ENCODE measurements around the gene PLAGL2. TPM values are rescaled to one million over a fixed set of nuclear protein-coding genes. Genes with fewer than 3 reads are reported as not detected.
A peak's percentile ranks its signal among the peaks of the same experiment; 100 is the strongest.

The PLAGL2 gene
- total RNA-seq, 1 experiment from 2014 or later, result 40.6 TPM

DNA sequence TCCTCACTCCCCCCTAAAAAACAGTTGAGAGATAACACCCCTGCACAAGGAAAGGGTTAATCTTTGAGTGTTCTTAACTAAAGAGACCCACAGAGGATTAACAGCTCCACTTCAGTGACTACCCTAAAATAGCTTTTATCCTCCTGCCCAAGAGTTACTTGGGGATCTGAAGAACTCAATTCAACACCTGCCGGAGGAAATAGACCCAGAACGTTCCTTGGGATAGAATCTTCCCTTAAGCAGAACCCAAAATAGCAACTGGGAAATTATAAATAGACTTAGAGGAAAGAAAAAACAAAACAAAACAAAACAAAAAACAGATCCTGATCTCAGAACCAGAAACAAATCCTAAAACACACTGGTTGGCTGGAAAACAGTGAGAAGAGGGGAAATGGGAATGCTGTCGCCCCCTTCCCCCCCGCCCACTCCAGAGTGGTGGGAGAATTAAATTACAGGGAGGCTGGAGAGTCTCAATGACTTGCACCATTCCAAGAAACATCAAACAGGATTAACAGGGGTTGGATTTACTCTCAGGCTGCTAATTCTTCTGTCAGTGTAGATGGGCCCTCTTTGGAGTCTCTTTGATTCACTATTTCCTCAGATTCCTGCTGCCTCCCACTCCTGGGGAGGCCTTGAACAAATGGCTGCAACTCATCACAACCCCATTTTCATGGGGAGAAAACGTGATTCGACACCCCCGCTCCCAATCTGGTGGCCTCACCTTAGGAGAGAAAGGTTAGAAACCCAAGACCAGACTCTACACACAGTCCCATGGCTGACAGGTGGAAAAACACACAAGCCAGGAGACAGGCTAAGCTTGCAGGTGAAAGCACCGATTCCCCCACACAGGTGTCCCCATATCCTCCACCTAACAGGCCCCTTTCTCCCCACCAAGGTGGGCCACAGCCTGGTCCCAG, 1.4 kb downstream of the PLAGL2 start:
- DNase-seq (ENCODE audit: low read depth, low spot score) (no peak), ATAC-seq (no peak)
- peak overlapping the region; percentile 66 to 98 for H3K4me3 ChIP-seq (ENCODE audit: low read depth in 2 of 2, low read length in 2 of 2)
- TF ChIP-seq, protein P1, sequence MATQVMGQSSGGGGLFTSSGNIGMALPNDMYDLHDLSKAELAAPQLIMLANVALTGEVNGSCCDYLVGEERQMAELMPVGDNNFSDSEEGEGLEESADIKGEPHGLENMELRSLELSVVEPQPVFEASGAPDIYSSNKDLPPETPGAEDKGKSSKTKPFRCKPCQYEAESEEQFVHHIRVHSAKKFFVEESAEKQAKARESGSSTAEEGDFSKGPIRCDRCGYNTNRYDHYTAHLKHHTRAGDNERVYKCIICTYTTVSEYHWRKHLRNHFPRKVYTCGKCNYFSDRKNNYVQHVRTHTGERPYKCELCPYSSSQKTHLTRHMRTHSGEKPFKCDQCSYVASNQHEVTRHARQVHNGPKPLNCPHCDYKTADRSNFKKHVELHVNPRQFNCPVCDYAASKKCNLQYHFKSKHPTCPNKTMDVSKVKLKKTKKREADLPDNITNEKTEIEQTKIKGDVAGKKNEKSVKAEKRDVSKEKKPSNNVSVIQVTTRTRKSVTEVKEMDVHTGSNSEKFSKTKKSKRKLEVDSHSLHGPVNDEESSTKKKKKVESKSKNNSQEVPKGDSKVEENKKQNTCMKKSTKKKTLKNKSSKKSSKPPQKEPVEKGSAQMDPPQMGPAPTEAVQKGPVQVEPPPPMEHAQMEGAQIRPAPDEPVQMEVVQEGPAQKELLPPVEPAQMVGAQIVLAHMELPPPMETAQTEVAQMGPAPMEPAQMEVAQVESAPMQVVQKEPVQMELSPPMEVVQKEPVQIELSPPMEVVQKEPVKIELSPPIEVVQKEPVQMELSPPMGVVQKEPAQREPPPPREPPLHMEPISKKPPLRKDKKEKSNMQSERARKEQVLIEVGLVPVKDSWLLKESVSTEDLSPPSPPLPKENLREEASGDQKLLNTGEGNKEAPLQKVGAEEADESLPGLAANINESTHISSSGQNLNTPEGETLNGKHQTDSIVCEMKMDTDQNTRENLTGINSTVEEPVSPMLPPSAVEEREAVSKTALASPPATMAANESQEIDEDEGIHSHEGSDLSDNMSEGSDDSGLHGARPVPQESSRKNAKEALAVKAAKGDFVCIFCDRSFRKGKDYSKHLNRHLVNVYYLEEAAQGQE (IDR thresholded peaks at IDR 0.05; ENCODE audit: insufficient read depth in 1 of 2, low read depth in 2 of 2, low read length in 1 of 2), result no peak
- TF ChIP-seq POLR2AphosphoS5 (IDR thresholded peaks at IDR 0.05; ENCODE audit: low read depth, low read length) (no peak), TCF7L2 (IDR thresholded peaks at IDR 0.05; ENCODE audit: low read depth, low read length) (no peak), SIN3A (IDR thresholded peaks at IDR 0.05; ENCODE audit: borderline replicate concordance, insufficient read depth, low read depth, low read length) (no peak)
- TF ChIP-seq, protein P2, sequence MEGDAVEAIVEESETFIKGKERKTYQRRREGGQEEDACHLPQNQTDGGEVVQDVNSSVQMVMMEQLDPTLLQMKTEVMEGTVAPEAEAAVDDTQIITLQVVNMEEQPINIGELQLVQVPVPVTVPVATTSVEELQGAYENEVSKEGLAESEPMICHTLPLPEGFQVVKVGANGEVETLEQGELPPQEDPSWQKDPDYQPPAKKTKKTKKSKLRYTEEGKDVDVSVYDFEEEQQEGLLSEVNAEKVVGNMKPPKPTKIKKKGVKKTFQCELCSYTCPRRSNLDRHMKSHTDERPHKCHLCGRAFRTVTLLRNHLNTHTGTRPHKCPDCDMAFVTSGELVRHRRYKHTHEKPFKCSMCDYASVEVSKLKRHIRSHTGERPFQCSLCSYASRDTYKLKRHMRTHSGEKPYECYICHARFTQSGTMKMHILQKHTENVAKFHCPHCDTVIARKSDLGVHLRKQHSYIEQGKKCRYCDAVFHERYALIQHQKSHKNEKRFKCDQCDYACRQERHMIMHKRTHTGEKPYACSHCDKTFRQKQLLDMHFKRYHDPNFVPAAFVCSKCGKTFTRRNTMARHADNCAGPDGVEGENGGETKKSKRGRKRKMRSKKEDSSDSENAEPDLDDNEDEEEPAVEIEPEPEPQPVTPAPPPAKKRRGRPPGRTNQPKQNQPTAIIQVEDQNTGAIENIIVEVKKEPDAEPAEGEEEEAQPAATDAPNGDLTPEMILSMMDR (IDR thresholded peaks at IDR 0.05), result no peak
- H3K9me3 ChIP-seq (ENCODE audit: control insufficient read depth, insufficient read depth, low read depth, low read length), result no peaks in the 10 kb centered on the region
- intact Hi-C loops (cut with micrococcal nuclease; ENCODE audit: unreplicated experiment) (no loop called here), in situ Hi-C loops (cut with HindIII; ENCODE audit: low pct_unique_long_range_greater_than_20kb, low sequenced_read_pairs) (no loop called here)
- CTCF ChIA-PET, result no interaction called here
- BruUV-seq (replicated peaks), result no TSS peak
- H3K27ac ChIP-seq (ENCODE audit: low read length), result peak overlapping the region; percentile 93
- H3K4me1 ChIP-seq (ENCODE audit: control insufficient read depth, insufficient read depth, low read length), result peaks cover 36% of the 10 kb centered on the region
- POLR2A ChIA-PET, result interaction anchor here (0.6 kb wide), 1 partner anchor 20 kb away, joined by 3 read pairs; no protein-coding TSS in a partner anchor
- H3K36me3 ChIP-seq (ENCODE audit: control insufficient read depth, insufficient read depth, low read length), result peaks cover 7% of the 10 kb centered on the region; the same call in 1 of the 2 replicates
- H3K27me3 ChIP-seq (ENCODE audit: control insufficient read depth, insufficient read depth, low read length), result no peaks in the 10 kb centered on the region

DNA sequence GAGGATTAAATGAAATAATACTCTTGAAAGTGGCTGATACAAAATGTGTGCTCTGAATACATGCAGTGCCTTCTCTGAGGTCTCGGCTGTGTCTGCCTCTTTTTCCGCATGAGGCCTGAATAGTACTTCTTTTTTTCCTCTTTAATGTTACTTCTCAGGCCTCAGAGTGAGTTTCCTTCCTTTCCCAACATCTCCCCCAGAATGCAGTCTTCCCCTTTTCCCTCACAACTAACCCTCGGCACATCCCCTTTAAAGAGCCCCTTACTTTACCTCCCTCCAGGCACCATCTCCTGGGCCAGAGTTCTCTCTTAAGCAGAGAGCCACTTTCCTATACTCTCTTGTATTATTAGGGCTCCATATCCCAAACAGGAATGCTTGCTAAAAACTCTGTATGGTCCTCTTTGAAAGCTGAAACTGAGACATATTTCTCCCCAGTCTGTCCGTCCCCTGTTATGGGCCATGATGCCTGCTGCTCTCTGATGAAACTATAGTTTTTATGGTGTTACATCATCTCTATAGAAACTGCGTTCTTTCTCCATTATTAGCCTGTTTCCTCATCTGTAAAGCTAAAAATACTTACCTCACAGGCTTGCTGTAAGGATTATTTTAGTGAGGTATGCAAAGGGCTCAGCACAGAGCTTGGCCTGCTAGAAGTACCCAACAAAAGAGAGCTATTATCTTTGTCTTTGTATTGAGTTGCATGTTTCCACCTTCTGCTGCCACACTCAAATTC, 2.3 kb downstream of the PLAGL2 start:
- intact Hi-C loops (cut with micrococcal nuclease; ENCODE audit: unreplicated experiment), result no loop called here
- TSS peak; percentile 78 for BruUV-seq (replicated peaks)
- ChIA-PET CTCF (no interaction called here), POLR2A (interaction anchor here (0.5 to 0.6 kb wide), 2 partner anchors 14 to 19 kb away, joined by 3 to 7 read pairs; no protein-coding TSS in a partner anchor)
- no peaks in the 10 kb centered on the region for H3K9me3 ChIP-seq (ENCODE audit: control insufficient read depth, insufficient read depth, low read depth, low read length)
- TF ChIP-seq, protein P2 (IDR thresholded peaks at IDR 0.05), result no peak
- TF ChIP-seq TCF7L2 (IDR thresholded peaks at IDR 0.05; ENCODE audit: low read depth, low read length) (no peak), POLR2AphosphoS5 (IDR thresholded peaks at IDR 0.05; ENCODE audit: low read depth, low read length) (no peak), SIN3A (IDR thresholded peaks at IDR 0.05; ENCODE audit: borderline replicate concordance, insufficient read depth, low read depth, low read length) (no peak)
- TF ChIP-seq, protein P1 (IDR thresholded peaks at IDR 0.05; ENCODE audit: insufficient read depth in 1 of 2, low read depth in 2 of 2, low read length in 1 of 2), result no peak
- peak overlapping the region; percentile 93 for H3K27ac ChIP-seq (ENCODE audit: low read length)
- peaks cover 36% of the 10 kb centered on the region for H3K4me1 ChIP-seq (ENCODE audit: control insufficient read depth, insufficient read depth, low read length)
- no peaks in the 10 kb centered on the region for H3K27me3 ChIP-seq (ENCODE audit: control insufficient read depth, insufficient read depth, low read length)
- H3K36me3 ChIP-seq (ENCODE audit: control insufficient read depth, insufficient read depth, low read length), result peaks cover 8% of the 10 kb centered on the region
- in situ Hi-C loops (cut with HindIII; ENCODE audit: low pct_unique_long_range_greater_than_20kb, low sequenced_read_pairs), result no loop called here
- H3K4me3 ChIP-seq (ENCODE audit: low read depth in 2 of 2, low read length in 2 of 2), result peak overlapping the region in 1 of 2 experiments; percentile 7; a peak in 1 of 4 replicates
- DNase-seq (ENCODE audit: low read depth, low spot score), result no peak
- ATAC-seq, result no peak

All from Panc1 (cell line).